DMS 273 (cell line): ENCODE data around the gene HSD17B2.
"Not testable (repeated sequence)": the region's sequence is repeated elsewhere in the genome, so short reads cannot be mapped to it uniquely, and the experiment has no call there.

Experiments used
- DNase-seq: peaks from one replicate; lab custom pipeline; 2025; ENCODE audit not compliant: unreplicated experiment; lab: John Stamatoyannopoulos, UW

The HSD17B2 gene

GRCh38 chr16:82034981-82035612 lies at the start of gene HSD17B2:
Gene HSD17B2, plus strand, starts transcription at chr16:82035253. Its CDS starts 172 bp downstream, at chr16:82035425.
- no peak for DNase-seq

- DNase-seq: no peak
Observed at GRCh38 chr16:81987121-81987520, 47.9 kb upstream of the HSD17B2 start.

GRCh38 chr16:81987706-81988105 lies 47.3 kb upstream of the HSD17B2 start:
- peak; percentile 9 for DNase-seq

GRCh38 chr16:81992859-81993258 lies 42.2 kb upstream of the HSD17B2 start:
- DNase-seq: no peak

- peak; percentile 47 for DNase-seq
Observed at GRCh38 chr16:81994485-81994884, 40.6 kb upstream of the HSD17B2 start.

- DNase-seq: no peak
Observed at GRCh38 chr16:81995651-81996050, 39.4 kb upstream of the HSD17B2 start.

GRCh38 chr16:81996664-81997509 lies 38.2 kb upstream of the HSD17B2 start:
- peak; percentile 53 for DNase-seq

GRCh38 chr16:81997738-81998137 lies 37.3 kb upstream of the HSD17B2 start:
- no peak for DNase-seq

GRCh38 chr16:82002831-82003230 lies 32.2 kb upstream of the HSD17B2 start:
- DNase-seq: no peak

GRCh38 chr16:82004601-82005000 lies 30.5 kb upstream of the HSD17B2 start:
- DNase-seq: no peak

GRCh38 chr16:82005027-82005830 lies 29.8 kb upstream of the HSD17B2 start:
- peak; percentile 62 for DNase-seq

- no peak for DNase-seq
Observed at GRCh38 chr16:82006036-82006435, 29.0 kb upstream of the HSD17B2 start.

- no peak for DNase-seq
Observed at GRCh38 chr16:82007189-82007588, 27.9 kb upstream of the HSD17B2 start.

GRCh38 chr16:82008957-82009592 lies 26.0 kb upstream of the HSD17B2 start:
- peak; percentile 8 for DNase-seq

- not testable (repeated sequence) for DNase-seq
Observed at GRCh38 chr16:82009789-82010188, 25.3 kb upstream of the HSD17B2 start.

GRCh38 chr16:82010649-82011048 lies 24.4 kb upstream of the HSD17B2 start:
- no peak for DNase-seq

GRCh38 chr16:82011199-82011641 lies 23.8 kb upstream of the HSD17B2 start, which contains the start of gene SDR42E1:
Gene SDR42E1, minus strand, starts transcription at chr16:82011470. Its CDS starts 10,612 bp downstream, at chr16:82000858.
- DNase-seq: peak; percentile 54

GRCh38 chr16:82013139-82013538 lies 21.9 kb upstream of the HSD17B2 start:
- no peak for DNase-seq

GRCh38 chr16:82016263-82016662 lies 18.8 kb upstream of the HSD17B2 start:
- DNase-seq: peak; percentile 63

- DNase-seq: no peak
Observed at GRCh38 chr16:82016964-82017363, 18.1 kb upstream of the HSD17B2 start.
